ENCODE measurements around the gene SMTNL2. TPM values are rescaled to one million over a fixed set of nuclear protein-coding genes. Genes with fewer than 3 reads are reported as not detected.

The SMTNL2 gene
- total RNA-seq, 1 donor from 2014 or later, result 65.7 TPM

DNA sequence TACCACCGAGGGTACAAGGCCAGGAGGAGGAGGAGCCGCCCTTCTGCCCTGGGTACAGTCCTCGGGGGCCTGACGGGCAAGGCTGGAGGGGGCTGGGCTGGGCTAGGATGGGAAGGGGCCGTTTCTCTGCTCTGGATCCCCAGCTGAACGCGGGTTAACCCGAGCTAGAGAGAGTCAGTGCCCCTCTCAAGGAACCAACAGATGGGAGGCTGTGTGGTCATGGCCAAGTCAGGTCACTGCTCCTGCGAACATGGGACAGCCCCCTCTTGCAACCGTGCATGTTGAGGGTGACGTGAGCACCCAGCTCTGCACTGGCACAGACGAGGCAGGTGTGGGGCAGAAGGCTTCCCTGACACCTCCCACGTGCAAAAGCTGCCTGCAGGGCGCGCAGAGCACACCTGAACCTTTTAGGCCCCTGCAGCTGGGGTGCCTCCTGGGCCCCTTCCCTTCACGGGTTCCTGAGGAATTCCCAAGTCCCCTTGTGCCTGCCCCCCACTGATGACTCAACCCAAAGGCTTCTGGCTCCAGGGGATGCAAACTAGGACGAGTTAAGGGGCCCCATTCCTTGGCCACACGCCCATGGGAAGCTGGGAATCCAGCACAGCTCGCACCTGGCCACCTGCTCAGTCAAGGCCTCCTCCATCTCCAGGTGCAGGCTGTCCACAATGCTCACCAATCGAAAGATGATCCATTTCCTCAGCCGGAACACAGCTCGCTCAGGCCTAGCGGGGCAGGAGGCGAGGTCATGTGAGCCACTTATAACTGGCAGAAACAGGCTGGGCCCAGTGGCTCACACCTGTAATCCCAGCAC lies 35.4 kb upstream of the SMTNL2 start:
- H3K4me1 Mint-ChIP-seq, result peaks cover 5% of the 10 kb centered on the region
- H3K27ac Mint-ChIP-seq, result no peak overlapping the region
- TF ChIP-seq, protein P1, sequence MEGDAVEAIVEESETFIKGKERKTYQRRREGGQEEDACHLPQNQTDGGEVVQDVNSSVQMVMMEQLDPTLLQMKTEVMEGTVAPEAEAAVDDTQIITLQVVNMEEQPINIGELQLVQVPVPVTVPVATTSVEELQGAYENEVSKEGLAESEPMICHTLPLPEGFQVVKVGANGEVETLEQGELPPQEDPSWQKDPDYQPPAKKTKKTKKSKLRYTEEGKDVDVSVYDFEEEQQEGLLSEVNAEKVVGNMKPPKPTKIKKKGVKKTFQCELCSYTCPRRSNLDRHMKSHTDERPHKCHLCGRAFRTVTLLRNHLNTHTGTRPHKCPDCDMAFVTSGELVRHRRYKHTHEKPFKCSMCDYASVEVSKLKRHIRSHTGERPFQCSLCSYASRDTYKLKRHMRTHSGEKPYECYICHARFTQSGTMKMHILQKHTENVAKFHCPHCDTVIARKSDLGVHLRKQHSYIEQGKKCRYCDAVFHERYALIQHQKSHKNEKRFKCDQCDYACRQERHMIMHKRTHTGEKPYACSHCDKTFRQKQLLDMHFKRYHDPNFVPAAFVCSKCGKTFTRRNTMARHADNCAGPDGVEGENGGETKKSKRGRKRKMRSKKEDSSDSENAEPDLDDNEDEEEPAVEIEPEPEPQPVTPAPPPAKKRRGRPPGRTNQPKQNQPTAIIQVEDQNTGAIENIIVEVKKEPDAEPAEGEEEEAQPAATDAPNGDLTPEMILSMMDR (IDR thresholded peaks at IDR 0.05; ENCODE audit: unreplicated experiment), result no peak
- H3K4me3 Mint-ChIP-seq, result no peak overlapping the region
- no peaks in the 10 kb centered on the region for H3K27me3 Mint-ChIP-seq (ENCODE audit: low read depth)
- H3K36me3 Mint-ChIP-seq, result peaks cover 14% of the 10 kb centered on the region
- H3K9me3 Mint-ChIP-seq, result no peaks in the 10 kb centered on the region
- DNase-seq (ENCODE audit: low spot score in 2 of 2, unreplicated experiment in 2 of 2), result peak in 1 of 2 experiments; percentile 7

DNA sequence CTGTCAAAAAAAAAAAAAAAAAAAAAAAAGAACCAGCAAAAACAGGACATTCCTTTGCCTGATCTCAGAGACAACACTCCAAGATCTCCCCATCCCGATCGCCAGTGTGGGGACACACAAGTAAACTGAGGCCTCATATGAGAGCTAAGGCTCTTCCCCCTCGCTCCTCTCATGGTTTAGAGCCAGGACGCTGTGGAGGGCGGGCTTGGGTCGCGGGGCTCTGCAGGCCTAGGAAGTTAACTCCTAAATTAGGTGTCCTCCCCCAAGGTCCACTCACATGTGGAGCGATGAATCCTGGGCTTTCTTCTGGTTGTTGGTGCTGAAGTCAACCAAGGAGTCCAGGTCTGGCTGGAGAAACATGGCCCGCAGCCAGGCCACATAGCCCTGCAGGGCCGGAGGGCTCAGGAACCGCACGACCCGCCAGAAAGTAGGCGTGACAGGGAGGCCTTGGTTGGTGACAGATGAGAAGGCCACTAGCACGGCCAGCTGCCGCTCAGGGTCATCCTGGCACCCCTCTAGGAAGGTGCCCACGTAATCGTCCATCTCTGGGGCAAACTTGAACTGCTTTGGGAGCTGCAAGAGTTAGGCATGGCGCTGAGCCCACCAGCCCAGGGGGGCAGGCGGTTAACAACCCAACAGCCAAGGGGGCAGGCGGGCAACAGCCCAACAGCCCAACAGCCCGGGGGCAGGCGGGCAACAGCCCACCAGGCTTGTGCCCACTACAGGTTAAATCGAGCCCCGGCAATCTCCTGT lies 34.4 kb upstream of the SMTNL2 start:
- Mint-ChIP-seq H3K27ac (no peak overlapping the region), H3K9me3 (no peaks in the 10 kb centered on the region), H3K4me3 (no peak overlapping the region), H3K4me1 (peaks cover 14% of the 10 kb centered on the region), H3K36me3 (peaks cover 14% of the 10 kb centered on the region), H3K27me3 (ENCODE audit: low read depth) (no peaks in the 10 kb centered on the region)
- no peak for DNase-seq (ENCODE audit: low spot score in 2 of 2, unreplicated experiment in 2 of 2)
- TF ChIP-seq, protein P1 (IDR thresholded peaks at IDR 0.05; ENCODE audit: unreplicated experiment), result no peak

GRCh38 chr17:4550534-4551039 lies 33.7 kb upstream of the SMTNL2 start:
- Mint-ChIP-seq H3K4me1 (peaks cover 19% of the 10 kb centered on the region), H3K27ac (no peak overlapping the region), H3K4me3 (no peak overlapping the region), H3K9me3 (no peaks in the 10 kb centered on the region), H3K36me3 (peaks cover 14% of the 10 kb centered on the region), H3K27me3 (ENCODE audit: low read depth) (no peaks in the 10 kb centered on the region)
- DNase-seq (ENCODE audit: low spot score in 2 of 2, unreplicated experiment in 2 of 2), result no peak
- TF ChIP-seq, protein P1 (IDR thresholded peaks at IDR 0.05; ENCODE audit: unreplicated experiment), result no peak

DNA sequence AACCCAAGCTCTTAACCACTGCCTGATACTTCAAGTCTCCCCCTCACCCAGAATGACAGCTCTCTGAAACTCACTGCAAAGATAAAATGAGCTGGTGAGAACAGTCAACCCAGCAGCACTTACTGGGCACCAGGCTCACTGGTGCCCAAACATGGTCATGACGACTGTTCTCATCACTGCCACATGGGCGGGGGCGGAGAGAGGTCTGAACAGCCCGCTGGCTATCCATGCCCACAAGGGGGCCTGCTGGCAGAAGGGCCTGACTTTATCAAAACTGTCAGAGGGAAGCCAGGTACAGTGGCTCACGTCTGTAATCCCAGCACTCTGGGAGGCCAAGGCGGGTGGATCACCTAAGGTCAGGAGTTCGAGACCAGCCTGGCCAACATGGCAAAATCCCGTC lies 33.2 kb upstream of the SMTNL2 start:
- no peaks in the 10 kb centered on the region for H3K27me3 Mint-ChIP-seq (ENCODE audit: low read depth)
- H3K4me1 Mint-ChIP-seq, result peaks cover 25% of the 10 kb centered on the region
- H3K27ac Mint-ChIP-seq, result no peak overlapping the region
- no peaks in the 10 kb centered on the region for H3K9me3 Mint-ChIP-seq
- peaks cover 14% of the 10 kb centered on the region for H3K36me3 Mint-ChIP-seq
- no peak for DNase-seq (ENCODE audit: low spot score in 2 of 2, unreplicated experiment in 2 of 2)
- H3K4me3 Mint-ChIP-seq, result no peak overlapping the region
- TF ChIP-seq, protein P1 (IDR thresholded peaks at IDR 0.05; ENCODE audit: unreplicated experiment), result no peak

DNA sequence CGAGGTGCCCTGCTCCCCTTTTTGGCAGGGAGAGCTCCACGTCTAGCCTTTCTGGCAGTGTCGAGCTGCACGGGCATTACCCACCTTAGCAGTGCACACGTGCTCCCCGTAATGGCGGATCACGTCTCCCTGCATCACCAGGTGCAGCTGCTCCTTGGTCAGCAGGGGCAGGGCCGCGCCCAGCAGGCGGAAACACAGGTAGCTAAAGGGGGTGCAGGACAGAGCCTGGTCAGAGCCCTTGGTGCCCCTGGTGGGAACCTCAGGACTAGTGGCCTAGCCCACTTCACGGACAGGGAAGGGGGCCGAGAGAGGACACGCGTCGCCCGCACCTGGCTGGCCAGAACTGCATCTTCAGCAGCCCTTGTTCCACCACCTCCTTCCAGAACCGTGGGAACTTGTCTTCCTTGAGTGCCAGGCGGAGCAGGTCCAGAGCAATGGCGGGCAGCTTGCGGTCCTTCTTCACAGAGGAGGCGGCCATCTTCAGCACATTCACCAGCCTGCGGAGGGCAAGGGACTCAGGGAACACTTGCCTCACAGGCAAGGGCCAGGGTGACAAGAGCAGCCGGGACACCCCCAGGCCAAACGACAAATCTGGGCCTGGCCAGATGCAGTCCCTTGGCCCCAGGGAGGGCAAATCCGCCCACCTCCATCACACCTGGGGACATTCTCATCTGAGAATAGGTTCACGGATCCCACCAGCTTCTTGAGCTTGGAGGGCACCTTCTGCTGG lies 32.4 kb upstream of the SMTNL2 start:
- no peak overlapping the region for H3K27ac Mint-ChIP-seq
- H3K4me1 Mint-ChIP-seq, result peaks cover 29% of the 10 kb centered on the region
- no peaks in the 10 kb centered on the region for H3K27me3 Mint-ChIP-seq (ENCODE audit: low read depth)
- no peak overlapping the region for H3K4me3 Mint-ChIP-seq
- no peaks in the 10 kb centered on the region for H3K9me3 Mint-ChIP-seq
- peaks cover 11% of the 10 kb centered on the region for H3K36me3 Mint-ChIP-seq
- DNase-seq (ENCODE audit: low spot score in 2 of 2, unreplicated experiment in 2 of 2), result peak in 1 of 2 experiments; percentile 17
- TF ChIP-seq, protein P1 (IDR thresholded peaks at IDR 0.05; ENCODE audit: unreplicated experiment), result no peak
